HG02623 (cell line): ENCODE data around the gene FRAS1.
"Not testable (repeated sequence)": the region's sequence is repeated elsewhere in the genome, so short reads cannot be mapped to it uniquely, and the experiment has no call there.

Experiments used
- ATAC-seq: cut with Tn5 transposase; IDR thresholded peaks from one replicate; pipeline ENCODE4 v1.9.1; 2021; ENCODE audit warnings: moderate library complexity; ENCODE audit not compliant: unreplicated experiment

FRAS1 gene

GRCh38 chr4:78058591-78059523 is 1.7 kb downstream of the FRAS1 start:
- no peak for ATAC-seq

GRCh38 chr4:78059524-78059889 is 2.4 kb downstream of the FRAS1 start:
- ATAC-seq = no peak

GRCh38 chr4:78059938-78060337 is 2.8 kb downstream of the FRAS1 start:
- no peak for ATAC-seq

GRCh38 chr4:78061939-78062570 is 4.9 kb downstream of the FRAS1 start:
- ATAC-seq = no peak

GRCh38 chr4:78065508-78066192 is 8.5 kb downstream of the FRAS1 start:
- no peak for ATAC-seq

GRCh38 chr4:78068481-78068880 is 11.4 kb downstream of the FRAS1 start:
- ATAC-seq = no peak

GRCh38 chr4:78069319-78069718 is 12.2 kb downstream of the FRAS1 start:
- ATAC-seq = no peak

GRCh38 chr4:78069859-78070258 is 12.7 kb downstream of the FRAS1 start:
- no peak for ATAC-seq

- no peak for ATAC-seq
Measured at GRCh38 chr4:78070731-78071282, 13.7 kb downstream of the FRAS1 start.

- ATAC-seq = no peak
Measured at GRCh38 chr4:78074759-78075158, 17.6 kb downstream of the FRAS1 start.

- no peak for ATAC-seq
Measured at GRCh38 chr4:78075986-78076385, 18.9 kb downstream of the FRAS1 start.

- ATAC-seq = no peak
Measured at GRCh38 chr4:78078101-78078500, 21.0 kb downstream of the FRAS1 start.

GRCh38 chr4:78079726-78080430 is 22.8 kb downstream of the FRAS1 start:
- ATAC-seq = no peak

GRCh38 chr4:78081541-78081940 is 24.4 kb downstream of the FRAS1 start:
- ATAC-seq = no peak

- ATAC-seq = no peak
Measured at GRCh38 chr4:78083035-78083434, 25.9 kb downstream of the FRAS1 start.

GRCh38 chr4:78091534-78091933 is 34.4 kb downstream of the FRAS1 start:
- ATAC-seq = no peak

GRCh38 chr4:78092350-78092749 is 35.2 kb downstream of the FRAS1 start:
- ATAC-seq = not testable (repeated sequence)

GRCh38 chr4:78092850-78093249 is 35.7 kb downstream of the FRAS1 start:
- no peak for ATAC-seq

GRCh38 chr4:78095081-78095480 is 38.0 kb downstream of the FRAS1 start:
- no peak for ATAC-seq

GRCh38 chr4:78099058-78099457 is 41.9 kb downstream of the FRAS1 start:
- ATAC-seq = no peak

GRCh38 chr4:78100060-78100459 is 42.9 kb downstream of the FRAS1 start:
- no peak for ATAC-seq
